ENCODE measurements around the gene NOL11. TPM values are rescaled to one million over a fixed set of nuclear protein-coding genes. Genes with fewer than 3 reads are reported as not detected.

Gene NOL11
- total RNA-seq, 1 donor from 2014 or later: 70.6 TPM

GRCh38 chr17:67784364-67785121 is 66.8 kb downstream of the NOL11 start:
- POLR2A ChIA-PET: no interaction called here
- intact Hi-C loops (cut with micrococcal nuclease): no loop called here

GRCh38 chr17:67785122-67785477 is 67.4 kb downstream of the NOL11 start:
- Mint-ChIP-seq H3K9me3 (peaks cover 4% of the 10 kb centered on the region), H3K27ac (no peak overlapping the region), H3K27me3 (no peaks in the 10 kb centered on the region), H3K4me1 (peaks cover 3% of the 10 kb centered on the region), H3K4me3 (no peak overlapping the region), H3K36me3 (ENCODE audit: low read depth) (no peaks in the 10 kb centered on the region)
- ChIA-PET CTCF (no interaction called here), POLR2A (no interaction called here)
- intact Hi-C loops (cut with micrococcal nuclease): no loop called here
- no peak for TF ChIP-seq CTCF (IDR thresholded peaks at IDR 0.05)
- DNase-seq: no peak
- no peak for ATAC-seq (ENCODE audit: low read depth)

More at GRCh38 chr17:67784364-67785121, 66.8 kb downstream of the NOL11 start:
- no peak for TF ChIP-seq CTCF (IDR thresholded peaks at IDR 0.05)
- Mint-ChIP-seq H3K4me3 (no peak overlapping the region), H3K36me3 (ENCODE audit: low read depth) (no peaks in the 10 kb centered on the region), H3K4me1 (peaks cover 3% of the 10 kb centered on the region), H3K27me3 (no peaks in the 10 kb centered on the region), H3K27ac (no peak overlapping the region), H3K9me3 (peaks cover 4% of the 10 kb centered on the region)
- no peak for ATAC-seq (ENCODE audit: low read depth)
- CTCF ChIA-PET: no interaction called here
- DNase-seq: no peak

GRCh38 chr17:67785504-67785903 is 67.8 kb downstream of the NOL11 start:
- H3K27ac Mint-ChIP-seq: no peak overlapping the region
- H3K4me3 Mint-ChIP-seq: no peak overlapping the region
- intact Hi-C loops (cut with micrococcal nuclease): no loop called here
- no peak for TF ChIP-seq CTCF (IDR thresholded peaks at IDR 0.05)
- peaks cover 3% of the 10 kb centered on the region for H3K4me1 Mint-ChIP-seq
- POLR2A ChIA-PET: interaction anchor here (0.6 kb wide), 1 partner anchor 62 kb away, joined by 3 read pairs; no protein-coding TSS in a partner anchor
- no peaks in the 10 kb centered on the region for H3K36me3 Mint-ChIP-seq (ENCODE audit: low read depth)
- ATAC-seq (ENCODE audit: low read depth): no peak
- H3K27me3 Mint-ChIP-seq: no peaks in the 10 kb centered on the region
- H3K9me3 Mint-ChIP-seq: peaks cover 4% of the 10 kb centered on the region
- no peak for DNase-seq
- CTCF ChIA-PET: no interaction called here

Other genes starting within 250 kb of the NOL11 start
- gene BPTF, start 107.6 kb downstream of the NOL11 start, total RNA-seq: 166 and 174 TPM in 2 replicates